GM21619 (cell line): ENCODE data around the gene MORN2.
A peak's percentile ranks its signal among the peaks of the same experiment; 100 is the strongest.
"Not testable (repeated sequence)": the region's sequence is repeated elsewhere in the genome, so short reads cannot be mapped to it uniquely, and the experiment has no call there.

ENCODE experiments used
- ATAC-seq: cut with Tn5 transposase; IDR thresholded peaks from one replicate; pipeline ENCODE4 v1.9.1; 2021; ENCODE audit not compliant: unreplicated experiment

The MORN2 gene

DNA sequence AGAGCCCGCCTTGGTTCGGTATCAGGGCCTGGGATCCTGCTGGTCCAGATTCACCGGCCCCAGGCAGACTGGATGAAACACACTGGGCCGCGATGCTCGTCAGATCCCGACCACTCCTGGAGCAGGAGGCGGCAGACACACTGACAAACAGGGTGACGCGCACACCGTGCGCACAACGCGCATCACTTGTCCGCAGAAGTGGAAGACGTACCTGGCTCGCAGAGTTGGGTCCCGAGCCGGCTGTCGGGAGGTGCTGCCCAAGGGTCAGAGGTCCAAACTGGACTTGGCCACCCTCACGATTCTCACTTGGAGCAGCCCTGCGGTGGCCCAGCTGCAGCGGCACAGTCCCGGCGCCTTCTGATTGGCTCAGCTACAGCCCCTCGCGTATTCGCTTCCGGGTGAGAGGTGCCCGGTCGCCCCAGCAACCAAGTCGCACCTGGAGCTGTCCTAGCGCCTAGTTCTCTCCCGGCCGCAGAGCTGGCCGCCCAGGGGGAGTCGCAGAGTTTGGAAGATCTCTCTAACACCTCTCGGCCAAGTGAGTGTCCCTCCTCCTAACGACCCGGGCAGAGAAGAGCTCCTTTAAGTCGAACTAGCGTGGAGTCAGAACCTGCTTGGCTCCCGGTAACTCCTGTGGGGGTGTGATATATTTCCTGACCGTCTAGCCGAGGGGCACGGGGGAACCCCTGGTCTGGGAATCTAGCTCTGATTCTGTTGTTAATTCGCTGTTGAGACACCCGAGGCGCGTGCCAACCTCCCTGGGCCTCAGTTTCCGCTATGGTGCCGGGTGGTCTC lies at the start of gene MORN2, which contains the start of gene DHX57:
TSS of gene MORN2 (plus strand) at position 401 of the 792 bp plus-strand sequence.
TSS of gene DHX57 (minus strand) at position 359 of the 792 bp plus-strand sequence. CDS start 7,529 bp downstream, outside the sequence.
- ATAC-seq: peak; percentile 100

DNA sequence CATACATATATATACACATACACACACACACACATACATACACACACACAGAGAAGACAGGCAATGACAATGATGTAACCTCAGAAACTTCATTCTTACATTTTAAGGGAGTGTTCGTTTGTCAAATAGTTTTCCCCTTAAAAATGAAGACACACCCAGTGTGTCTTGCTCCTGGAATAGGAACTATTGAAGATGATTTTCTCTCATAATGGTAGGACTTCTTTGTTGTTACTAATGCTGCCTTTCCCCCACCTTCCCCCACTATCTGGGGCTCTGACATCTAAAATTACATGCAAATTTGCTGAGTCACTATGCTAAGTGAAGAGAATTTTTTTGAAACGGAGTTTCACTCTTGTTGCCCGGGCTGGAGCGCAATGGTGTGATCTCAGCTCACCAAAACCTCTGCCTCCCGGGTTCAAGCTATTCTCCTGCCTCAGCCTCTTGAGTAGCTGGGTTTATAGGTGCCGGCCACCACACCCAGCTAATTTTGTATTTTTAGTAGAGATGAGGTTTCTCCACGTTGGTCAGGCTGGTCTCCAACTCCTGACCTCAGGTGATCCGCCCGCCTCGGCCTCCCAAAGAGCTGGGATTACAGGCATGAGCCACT lies 48.1 kb upstream of the MORN2 start:
- not testable (repeated sequence) for ATAC-seq

DNA sequence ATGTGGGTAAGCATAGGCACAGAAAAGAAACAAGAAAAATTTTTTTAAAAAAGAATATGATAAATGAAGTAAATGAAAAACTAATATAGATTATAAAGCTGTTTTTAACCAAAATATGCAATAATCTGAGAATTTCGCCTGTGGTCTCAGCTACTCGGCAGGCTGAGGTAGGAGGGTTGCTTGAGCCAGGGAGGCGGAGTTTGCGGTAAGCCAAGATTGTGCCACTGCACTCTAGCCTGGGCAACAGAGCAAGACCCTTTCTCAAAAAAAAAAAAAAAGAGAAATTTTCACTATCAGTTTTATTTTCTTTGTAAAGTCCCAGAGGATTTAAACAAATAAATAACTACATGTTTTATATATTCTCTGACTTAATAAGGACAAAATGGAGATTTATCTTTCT lies 47.3 kb upstream of the MORN2 start:
- ATAC-seq: no peak

DNA sequence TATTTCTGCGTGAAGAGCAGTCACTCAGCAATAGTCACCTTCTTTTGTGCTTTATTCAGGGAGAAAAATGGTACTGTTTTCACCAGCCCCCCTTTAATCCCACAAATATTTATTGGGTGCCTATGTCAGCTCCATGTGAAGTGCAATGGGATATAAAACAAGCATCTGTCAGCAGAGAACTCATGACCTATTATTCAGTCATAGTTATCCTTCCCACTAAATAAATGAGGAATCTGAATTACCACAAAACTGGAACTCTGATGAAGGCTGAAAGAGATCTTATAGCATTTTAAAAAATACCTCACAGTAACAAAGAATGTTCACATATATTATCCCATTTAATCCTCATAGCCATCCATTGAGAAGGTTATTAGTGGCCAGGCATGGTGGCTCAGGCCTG lies 45.8 kb upstream of the MORN2 start:
- no peak for ATAC-seq

DNA sequence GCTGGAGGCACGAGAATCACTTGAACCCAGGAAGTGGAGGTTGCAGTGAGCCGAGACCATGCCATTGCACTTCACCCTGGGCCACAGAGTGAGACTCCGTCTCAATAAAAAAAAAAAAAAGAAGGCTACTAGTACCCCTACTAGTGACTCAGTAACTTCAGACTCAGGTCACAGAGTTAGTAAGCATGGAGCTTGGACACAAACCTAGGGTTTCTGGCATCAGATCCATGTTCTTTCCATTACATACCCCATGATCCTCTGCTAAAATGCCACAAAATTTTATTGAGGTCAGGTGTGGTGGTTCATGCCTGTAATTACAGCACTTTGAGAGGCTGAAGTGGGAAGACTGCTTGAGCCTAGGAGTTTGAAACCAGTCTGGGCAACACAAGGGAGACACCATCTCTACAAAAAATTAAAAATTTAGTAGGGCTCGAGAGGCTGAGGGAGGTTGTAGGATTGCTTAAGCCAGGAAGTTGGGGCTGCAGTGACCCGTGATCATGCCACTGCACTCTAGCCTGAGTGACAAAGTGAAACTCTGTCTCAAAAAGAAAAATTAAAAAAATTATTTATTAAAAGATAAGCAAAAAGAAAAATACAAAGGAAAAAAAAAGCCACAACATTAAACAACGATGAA lies 45.1 kb upstream of the MORN2 start:
- no peak for ATAC-seq

DNA sequence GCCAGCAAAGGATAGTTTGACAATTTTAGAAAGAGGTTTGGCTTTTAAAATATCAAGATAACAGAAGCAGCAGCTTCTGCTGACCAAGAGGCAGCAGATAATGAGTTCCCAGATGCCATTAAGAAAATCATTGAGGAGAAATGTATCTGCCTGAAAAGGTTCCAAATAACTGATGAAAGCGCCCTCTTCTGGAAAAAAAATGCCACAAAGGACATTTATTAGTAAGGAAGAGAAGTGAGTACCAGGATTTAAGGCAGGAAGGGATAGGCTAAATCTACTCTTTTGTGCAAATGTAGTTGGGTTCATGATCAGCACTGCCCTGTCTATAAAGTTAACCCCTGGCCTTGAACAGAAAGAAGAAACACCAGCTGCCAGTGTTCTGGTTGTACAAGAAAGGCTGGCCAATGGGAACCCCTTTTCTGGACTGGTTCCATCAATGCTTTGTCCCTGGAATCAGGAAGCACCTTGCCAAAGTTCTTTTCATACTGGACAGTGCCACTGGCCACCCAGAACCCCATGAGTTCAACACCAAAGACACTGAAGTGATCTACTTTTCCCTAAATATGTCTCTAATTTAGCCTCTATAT lies 40.7 kb upstream of the MORN2 start:
- ATAC-seq: no peak

DNA sequence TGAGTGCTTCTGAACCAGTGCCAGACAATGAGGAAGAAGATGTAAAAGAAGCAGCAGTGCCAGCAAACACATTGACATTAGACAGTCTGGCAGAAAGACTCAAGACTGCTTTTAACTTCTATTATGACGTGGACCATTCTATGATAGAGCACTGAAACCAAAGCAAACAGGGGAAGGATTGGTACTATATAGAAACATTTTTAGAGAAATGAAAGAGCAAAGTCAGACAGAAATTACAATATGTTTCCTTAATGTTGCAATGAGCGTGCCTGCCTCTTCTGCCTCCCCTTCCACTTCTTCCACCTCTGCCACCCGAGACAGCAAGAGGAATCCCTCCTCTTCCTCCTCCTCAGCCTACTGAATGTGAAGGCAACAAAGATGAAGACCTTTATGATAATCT lies 39.8 kb upstream of the MORN2 start:
- ATAC-seq: peak; percentile 94

DNA sequence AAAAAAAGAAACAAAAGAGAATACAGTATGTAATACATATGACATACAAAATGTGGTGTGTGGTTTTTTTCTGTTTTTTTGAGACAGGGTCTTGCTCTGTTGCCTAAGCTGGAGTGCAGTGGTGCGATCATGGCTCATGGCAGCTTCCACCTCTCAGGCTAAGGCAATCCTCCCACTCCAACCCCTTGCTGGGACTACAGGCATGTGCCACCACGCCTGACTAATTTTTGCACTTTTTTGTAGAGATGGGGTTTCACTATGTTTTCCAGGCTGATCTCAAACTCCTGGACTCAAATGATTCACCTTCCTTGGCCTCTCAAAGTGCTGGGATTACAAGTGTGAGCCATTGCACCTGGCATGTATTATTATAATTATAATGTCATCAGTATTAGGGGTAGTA lies 39.0 kb upstream of the MORN2 start:
- peak; percentile 6 for ATAC-seq

DNA sequence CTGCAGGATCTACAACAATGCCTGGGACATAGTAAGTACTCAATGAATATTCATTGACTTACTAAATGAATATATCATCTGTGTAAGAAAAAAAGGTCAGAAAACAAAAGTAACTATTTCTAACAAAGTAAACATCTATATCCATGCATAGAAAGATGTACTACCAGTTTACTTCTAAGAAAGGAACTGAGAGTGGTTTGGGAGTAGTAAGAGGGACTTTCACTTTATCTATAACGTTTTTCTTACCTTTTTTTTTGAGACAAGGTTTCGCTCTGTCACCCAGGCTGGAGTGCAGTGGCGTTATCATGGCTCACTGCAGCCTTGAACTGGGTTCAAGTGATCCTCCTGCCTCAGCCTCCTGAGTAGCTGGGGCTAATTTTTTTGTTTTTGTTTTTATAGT lies 25.7 kb upstream of the MORN2 start:
- peak; percentile 87 for ATAC-seq

DNA sequence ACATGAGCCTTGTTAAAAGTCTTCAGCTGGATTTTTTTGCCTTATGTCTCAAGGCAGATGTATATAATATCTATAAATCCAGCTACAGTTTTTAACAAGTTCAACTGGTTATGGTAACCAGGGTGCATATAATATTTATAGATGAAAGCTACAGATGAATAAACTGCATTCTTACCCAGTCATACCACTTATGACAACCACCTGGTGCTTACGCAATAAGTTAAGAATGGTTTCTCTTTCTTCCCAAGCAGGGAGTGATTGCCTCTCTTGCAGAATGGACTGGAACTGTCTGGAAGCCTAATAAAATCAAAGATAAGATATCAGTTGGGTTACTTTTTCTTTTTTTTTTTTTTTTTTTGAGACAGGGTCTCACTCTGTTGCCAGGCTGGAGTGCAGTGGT lies 19.6 kb upstream of the MORN2 start:
- no peak for ATAC-seq

DNA sequence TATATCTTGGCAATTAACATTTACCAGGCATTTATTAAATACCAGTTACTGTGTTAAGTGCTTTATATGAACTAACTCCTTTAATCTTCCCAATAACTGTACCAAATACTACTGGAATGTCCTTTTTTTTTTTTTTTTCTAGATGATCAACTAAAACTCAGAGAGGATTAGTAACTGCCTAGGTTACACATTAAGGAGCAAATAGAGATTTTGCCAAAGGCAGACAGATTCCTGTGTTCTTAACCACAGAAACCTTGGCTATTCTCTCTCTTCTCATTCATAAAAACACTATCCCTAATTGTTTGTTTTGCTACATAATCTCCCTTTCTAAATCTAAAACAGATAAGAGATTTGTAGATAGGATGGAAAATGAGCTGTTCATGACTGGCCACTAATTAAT lies 13.3 kb upstream of the MORN2 start:
- no peak for ATAC-seq

DNA sequence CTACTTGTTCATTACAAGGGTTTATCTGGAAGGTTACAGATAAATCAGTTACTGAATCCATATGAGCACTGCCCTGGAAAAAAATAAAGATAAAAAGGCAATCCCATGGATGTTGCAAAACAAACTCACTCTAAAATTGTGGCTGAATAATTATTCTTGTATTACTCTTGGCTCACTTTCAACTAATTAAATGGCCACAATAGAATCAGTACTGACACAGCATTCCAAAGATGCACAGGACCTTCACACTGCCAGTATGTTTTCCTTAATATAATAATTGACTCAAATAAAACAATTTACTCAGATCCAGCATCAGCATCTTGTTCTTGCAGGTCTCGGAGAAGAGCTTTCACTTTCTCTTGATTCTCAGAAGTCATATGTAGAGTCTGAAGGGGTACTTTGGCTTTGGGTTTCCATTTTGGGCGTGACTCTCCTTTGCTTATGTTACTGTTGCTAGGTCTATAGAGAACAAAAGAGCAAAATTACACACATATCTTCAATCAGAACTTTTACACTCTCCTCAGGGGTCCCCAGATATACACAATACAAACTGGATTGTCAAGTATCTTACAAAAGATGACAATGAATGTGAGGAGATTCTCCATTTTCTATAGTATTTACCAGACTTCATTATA lies 12.6 kb upstream of the MORN2 start:
- no peak for ATAC-seq

DNA sequence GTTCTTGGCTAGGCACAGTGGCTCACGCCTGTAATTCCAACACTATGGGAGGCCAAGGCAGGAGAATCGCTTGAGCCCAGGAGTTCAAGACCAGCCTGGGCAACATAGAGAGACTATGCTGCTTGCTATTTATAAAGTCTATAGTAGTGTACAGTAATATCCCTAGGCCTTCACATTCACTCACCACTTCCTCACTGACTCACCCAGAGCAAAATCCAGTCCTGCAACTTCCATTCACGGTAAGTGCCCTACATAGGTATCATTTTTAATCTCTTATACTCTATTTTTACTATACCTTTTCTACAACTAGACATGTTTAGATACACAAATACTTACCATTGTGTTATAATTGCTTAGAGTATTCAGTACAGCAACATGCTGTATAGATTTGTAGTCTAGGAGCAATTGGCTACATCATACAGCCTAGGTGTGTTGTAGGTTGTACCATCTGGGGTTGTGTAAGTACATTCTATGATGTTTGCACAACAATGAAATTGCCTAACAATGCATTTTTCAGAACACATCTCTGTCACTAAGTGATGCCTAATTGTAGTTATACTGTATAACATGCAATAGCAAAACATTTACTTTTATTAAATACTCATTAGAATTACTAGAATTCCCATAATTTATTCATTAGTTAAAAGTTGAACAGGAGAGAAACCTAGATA lies 8.9 kb upstream of the MORN2 start:
- ATAC-seq: no peak

DNA sequence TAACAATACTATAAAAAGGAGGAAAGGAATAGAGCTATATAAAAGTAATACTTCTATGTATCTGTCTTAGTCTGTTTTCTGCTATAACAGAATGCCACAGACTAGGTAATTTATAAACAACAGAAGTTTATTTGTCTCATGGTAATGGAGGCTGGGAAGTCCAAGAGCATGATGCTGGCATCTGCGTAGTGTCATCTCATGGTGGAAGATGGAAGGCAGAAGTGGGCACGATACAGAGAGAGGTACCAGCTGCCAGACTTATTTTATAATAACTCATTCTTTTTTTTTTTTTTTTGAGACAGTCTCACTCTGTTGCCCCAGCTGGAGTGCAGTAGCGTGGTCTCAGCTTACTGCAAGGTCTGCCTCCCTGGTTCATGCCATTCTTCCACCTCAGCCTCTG lies 4.3 kb upstream of the MORN2 start:
- no peak for ATAC-seq

DNA sequence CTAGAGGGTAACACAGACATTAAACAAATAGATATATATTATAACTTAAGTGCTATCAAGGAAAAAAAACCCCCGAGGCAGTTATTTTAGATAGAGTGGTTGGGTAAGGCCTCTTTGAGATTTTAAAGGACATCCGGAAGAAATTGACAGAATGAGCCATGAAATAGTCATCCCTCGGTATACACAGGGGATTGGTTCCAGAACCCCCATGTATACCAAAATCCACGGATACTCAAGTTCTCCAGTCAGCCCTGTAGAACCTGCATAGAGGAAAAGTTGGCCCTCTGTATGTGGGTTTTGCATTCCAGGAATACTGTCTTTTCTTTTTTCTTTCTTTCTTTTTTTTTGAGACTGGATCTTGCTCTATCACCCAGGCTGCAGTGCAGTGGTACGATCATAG lies 2.0 kb upstream of the MORN2 start:
- ATAC-seq: no peak

DNA sequence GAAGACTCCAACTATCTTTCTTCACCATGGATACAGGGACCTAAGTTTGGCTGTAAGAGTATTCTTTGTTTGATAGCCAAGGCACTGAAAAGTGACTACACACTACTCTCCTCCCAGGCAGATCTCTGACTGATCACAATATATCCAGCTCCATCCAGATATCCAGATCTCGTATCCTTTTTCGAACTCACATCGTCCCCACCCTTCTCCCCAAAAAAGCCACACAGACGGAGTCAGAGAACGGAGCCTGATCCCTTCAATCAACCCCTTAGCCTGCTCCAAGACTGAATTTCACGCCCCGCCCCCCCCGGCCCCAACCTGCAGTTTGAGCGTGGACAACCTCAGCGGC lies 575 bp upstream of the MORN2 start:
- no peak for ATAC-seq

DNA sequence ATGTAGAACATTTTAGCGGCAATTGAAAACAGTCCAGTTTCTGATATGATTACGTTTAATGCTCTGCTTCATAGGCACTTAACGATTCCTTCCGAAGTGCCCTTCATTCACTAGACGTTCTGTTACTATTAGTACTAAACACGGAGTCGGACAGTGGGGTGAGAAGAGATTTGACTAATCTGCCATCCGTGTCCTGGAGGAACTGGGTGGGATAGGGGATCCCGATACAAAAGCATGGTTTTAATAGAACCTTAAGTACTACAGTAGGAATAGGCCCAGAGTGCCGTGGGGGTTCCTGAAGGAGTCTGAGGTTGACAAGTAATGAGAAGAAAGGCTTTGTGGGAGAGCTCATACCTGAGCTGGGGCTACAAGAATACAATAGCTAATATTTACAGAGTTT lies 631 bp downstream of the MORN2 start:
- no peak for ATAC-seq

DNA sequence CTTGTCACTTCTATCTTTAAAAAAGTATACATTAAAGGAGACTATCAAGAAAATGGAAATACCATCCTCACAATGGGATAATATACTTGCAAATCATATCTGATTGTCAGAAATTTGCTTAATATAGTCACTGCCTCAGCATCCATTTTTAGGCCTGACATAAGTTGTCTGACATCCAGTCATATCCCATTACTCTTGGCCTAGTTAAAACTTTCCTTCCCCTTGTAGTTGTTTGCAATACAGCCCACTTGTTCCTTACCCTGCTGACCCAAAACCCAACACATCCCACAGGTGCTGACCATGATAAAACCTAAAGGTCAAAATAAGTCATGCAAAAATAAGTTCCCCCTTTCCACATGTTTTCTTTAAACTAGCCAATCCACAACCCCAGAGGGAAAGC lies 10.3 kb downstream of the MORN2 start:
- no peak for ATAC-seq

DNA sequence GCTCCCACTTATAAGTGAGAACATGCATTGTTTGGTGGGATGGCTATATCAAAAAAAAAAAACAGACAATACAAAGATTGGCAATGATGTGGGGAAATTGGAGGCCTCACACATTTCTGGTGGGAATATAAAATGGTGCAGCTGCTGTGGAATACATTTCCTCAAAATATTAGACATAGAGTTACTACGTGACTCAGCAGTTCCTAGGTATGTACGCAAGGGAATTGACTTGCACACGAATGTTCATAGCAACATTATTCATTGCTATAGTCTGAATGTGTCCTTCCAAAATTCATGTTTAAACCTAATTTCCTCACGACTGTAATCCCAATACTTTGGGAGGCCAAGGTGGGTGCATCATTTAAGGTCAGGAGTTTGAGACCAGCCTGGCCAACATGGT lies 11.6 kb downstream of the MORN2 start:
- ATAC-seq: no peak

DNA sequence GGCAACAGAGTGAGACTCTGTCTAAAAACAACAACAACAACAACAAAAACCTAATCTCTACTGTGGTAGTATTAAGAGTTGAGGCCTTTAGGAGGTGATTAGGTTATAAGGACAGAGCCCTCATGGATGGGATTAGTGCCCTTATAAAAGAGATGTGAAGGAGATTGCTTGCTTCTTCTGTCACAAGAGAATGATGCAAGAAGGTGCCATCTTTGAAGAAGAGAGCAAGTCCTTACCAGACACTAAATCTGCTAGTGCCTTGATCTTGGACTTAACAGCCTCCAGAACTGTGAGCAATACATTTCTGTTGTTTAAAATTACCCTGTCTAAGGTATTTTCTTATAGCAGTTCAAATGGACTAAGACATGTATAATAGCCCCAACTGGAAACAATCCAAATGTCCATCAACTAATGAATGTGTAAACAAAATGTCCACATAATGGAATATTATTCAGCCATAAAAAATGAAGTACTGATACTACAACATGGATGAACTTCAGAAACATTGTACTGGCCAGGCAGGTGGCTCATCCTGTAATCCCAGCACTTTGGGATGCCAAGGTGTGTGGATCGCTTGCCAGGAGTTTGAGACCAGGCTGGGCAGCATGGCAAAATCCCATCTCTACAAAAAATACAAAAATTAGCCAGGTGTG lies 12.3 kb downstream of the MORN2 start:
- ATAC-seq: no peak
